Tibial artery (tissue), 4 donors: ENCODE data around the gene MOB3C.
A peak's percentile ranks its signal among the peaks of the same experiment; 100 is the strongest.
"Not testable (repeated sequence)": the region's sequence is repeated elsewhere in the genome, so short reads cannot be mapped to it uniquely, and the experiment has no call there.

Experiments
- DNase-seq, 2 donors: peaks; one replicate each; pipeline ENCODE4 v3.0.0-alpha.2; 2019
- H3K27ac ChIP-seq, 2 donors: fragments of 200-600 bp; sonication (generic) in 1 of 2; 1 replicate in 1 of 2; 2 replicates in 1 of 2; pipeline ENCODE4 v1.5.1; 2018 to 2019; ENCODE audit warnings: mild to moderate bottlenecking in 1 of 2
- H3K27me3 ChIP-seq, 2 donors: fragments of 200-600 bp; sonication (generic) in 1 of 2; one replicate each; pipeline versions ENCODE4 v1.5.1 to v1.6.0; 2016 to 2019
- H3K36me3 ChIP-seq, 3 donors: fragments of 200-600 bp; sonication (generic) in 2 of 3; one replicate each; pipeline ENCODE4 v1.5.1; 2016 to 2019; ENCODE audit warnings: mild to moderate bottlenecking in 2 of 3
- H3K4me1 ChIP-seq, 4 donors: fragments of 200-600 bp; sonication (generic) in 2 of 4; 1 replicate in 3 of 4; 2 replicates in 1 of 4; pipeline ENCODE4 v1.5.1; 2016 to 2019
- H3K4me3 ChIP-seq, 2 donors: fragments of 200-600 bp; sonication (generic) in 1 of 2; 1 replicate in 1 of 2; 2 replicates in 1 of 2; pipeline ENCODE4 v1.5.1; 2018 to 2019; ENCODE audit warnings: mild to moderate bottlenecking in 2 of 2
- H3K9me3 ChIP-seq, 3 donors: fragments of 200-600 bp; sonication (generic) in 1 of 3; one replicate each; pipeline ENCODE4 v1.5.1; 2016 to 2019
- CTCF ChIP-seq, 2 experiments: fragments of 200-600 bp in 1 of 2; fragments of 450-650 bp in 1 of 2; IDR thresholded peaks; one replicate each; pipeline ENCODE4 v1.5.1; 2017 to 2019; ENCODE audit warnings: antibody characterized with exemption in 2 of 2, mild to moderate bottlenecking in 1 of 2, moderate library complexity in 1 of 2
- intact Hi-C: fragments of 100-400 bp; cut with DNase I; formaldehyde crosslinking; loops from one replicate; pipeline ENCODE4 v1.15.0; 2023; ENCODE audit warnings: low total_unique reads

Gene MOB3C

DNA sequence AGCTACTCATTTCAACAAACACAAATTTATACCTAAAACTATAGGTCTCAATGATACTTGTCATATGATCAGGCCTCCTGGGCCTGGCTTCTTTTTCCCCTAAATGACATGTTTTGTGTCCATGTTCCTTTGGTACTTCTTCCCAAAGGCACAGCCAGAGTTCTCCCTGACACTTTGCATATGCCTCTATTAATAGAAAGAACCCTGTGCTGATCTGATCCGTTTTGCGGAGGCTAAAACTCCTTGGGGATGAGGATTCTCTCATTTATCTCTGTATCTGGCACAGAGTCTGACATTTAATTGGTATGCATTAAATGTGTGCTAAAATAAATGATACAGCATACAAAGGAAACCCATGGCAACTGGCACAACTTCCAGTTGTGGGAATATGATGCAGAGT is 40.0 kb upstream of the MOB3C start:
- H3K4me1 ChIP-seq = no peaks in the 10 kb centered on the region
- peaks cover 70 to 84% (median 73%) of the 10 kb centered on the region in 3 donors for H3K36me3 ChIP-seq
- no peaks in the 10 kb centered on the region for H3K27me3 ChIP-seq
- TF ChIP-seq CTCF (IDR thresholded peaks at IDR 0.05) = no peak
- no peaks in the 10 kb centered on the region for H3K9me3 ChIP-seq
- intact Hi-C loops = no loop called here
- H3K4me3 ChIP-seq = no peak overlapping the region
- DNase-seq = no peak
- H3K27ac ChIP-seq = no peak overlapping the region

DNA sequence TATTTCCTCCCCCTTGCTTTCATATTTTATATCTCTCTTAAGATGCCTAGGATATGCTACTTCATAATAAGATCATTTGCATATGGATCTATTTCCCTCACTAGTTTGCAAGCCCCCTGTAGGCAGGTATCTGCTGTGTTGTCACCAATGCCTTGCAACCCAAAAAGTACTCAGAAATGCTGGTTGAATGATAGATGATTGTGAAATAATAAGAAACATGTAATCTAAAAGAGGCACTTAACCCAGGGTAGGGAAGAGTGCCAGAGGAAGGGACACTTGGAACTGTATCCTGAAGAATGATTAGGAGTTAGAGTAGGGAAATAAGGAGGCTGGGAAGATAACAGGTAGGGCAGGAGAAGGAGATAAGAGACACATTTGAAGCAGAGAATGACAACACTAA is 39.2 kb upstream of the MOB3C start:
- no peak overlapping the region for H3K27ac ChIP-seq
- no peaks in the 10 kb centered on the region for H3K27me3 ChIP-seq
- no peak for DNase-seq
- H3K4me3 ChIP-seq = no peak overlapping the region
- TF ChIP-seq CTCF (IDR thresholded peaks at IDR 0.05) = no peak
- H3K36me3 ChIP-seq = peaks cover 71 to 84% (median 75%) of the 10 kb centered on the region in 3 donors
- H3K4me1 ChIP-seq = no peaks in the 10 kb centered on the region
- intact Hi-C loops = no loop called here
- H3K9me3 ChIP-seq = no peaks in the 10 kb centered on the region

DNA sequence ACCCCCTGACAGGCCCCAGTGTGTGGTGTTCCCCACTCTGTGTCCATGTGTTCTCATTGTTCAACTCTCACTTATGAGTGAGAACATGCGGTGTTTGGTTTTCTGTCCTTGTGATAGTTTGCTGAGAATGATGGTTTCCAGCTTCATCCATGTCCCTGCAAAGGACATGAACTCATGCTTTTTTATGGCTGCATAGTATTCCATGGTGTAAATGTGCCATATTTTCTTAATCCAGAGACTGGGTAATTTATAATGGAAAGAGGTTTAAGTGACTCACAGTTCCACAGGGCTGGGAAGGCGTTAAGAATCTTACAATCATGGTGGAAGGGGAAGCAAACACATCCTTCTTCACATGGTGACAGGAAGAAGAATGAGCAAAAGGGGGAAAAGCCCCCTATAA is 38.1 kb upstream of the MOB3C start:
- H3K27me3 ChIP-seq, H3K9me3 ChIP-seq, DNase-seq, H3K4me1 ChIP-seq, H3K27ac ChIP-seq, intact Hi-C loops, H3K4me3 ChIP-seq: not testable (repeated sequence)
- H3K36me3 ChIP-seq = peaks cover 76 to 87% (median 81%) of the 10 kb centered on the region in 3 donors

DNA sequence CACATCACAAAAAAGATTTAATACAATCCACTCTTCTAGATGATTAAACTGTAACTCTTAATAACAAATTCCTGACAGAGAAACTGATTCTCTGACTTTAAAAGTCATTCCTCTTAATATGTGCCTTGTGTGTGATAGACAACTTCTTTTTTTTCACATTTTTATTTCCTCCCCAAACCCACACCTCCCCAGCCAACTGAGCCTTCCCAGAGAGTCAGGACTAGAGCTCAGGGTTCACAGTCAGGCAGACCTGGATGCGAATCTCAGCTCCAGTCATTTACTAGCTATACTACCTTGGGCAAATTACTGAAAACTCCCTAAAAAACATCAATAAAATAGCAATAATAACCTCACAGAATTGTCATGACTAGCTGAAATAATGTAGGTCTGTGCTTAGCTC is 37.4 kb upstream of the MOB3C start:
- H3K36me3 ChIP-seq = peaks cover 78 to 87% (median 82%) of the 10 kb centered on the region in 3 donors
- no peaks in the 10 kb centered on the region for H3K4me1 ChIP-seq
- intact Hi-C loops = no loop called here
- no peak for TF ChIP-seq CTCF (IDR thresholded peaks at IDR 0.05)
- H3K27ac ChIP-seq = peak overlapping the region; percentile 12 to 48
- no peak overlapping the region for H3K4me3 ChIP-seq
- H3K27me3 ChIP-seq = no peaks in the 10 kb centered on the region
- no peak for DNase-seq
- H3K9me3 ChIP-seq = peaks cover 0 to 5% (median 0%) of the 10 kb centered on the region in 3 donors

DNA sequence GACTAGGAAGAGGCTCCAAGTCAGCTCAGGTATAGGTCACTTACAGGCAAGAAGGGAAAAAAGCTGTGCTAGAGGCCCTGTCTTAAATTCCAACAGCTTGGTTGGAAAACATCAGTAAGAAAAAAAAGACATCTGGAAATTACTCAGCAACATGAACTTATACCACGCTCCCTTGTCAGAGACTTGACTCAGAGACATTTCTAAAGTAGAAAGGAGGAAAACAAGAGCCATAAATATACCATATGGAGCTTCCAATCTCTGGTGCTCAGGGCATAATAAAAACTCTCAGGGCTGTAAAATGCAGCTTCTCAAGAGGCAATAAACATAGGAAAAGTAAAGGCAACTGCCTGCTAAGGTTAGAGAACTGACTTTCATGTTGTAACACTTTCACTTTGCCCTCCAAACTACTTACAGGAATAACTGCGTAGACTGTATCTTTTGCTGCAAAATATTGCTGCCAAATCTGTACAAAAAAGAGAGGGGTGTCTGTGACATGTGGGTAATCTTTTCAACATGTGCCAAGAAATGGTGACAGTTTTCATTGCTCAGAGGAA is 36.9 kb upstream of the MOB3C start:
- peak overlapping the region; percentile 12 to 48 for H3K27ac ChIP-seq
- peaks cover 0 to 5% (median 0%) of the 10 kb centered on the region in 3 donors for H3K9me3 ChIP-seq
- no peaks in the 10 kb centered on the region for H3K27me3 ChIP-seq
- intact Hi-C loops = no loop called here
- no peaks in the 10 kb centered on the region for H3K4me1 ChIP-seq
- no peak for TF ChIP-seq CTCF (IDR thresholded peaks at IDR 0.05)
- DNase-seq = no peak
- no peak overlapping the region for H3K4me3 ChIP-seq
- peaks cover 72 to 83% (median 82%) of the 10 kb centered on the region in 3 donors for H3K36me3 ChIP-seq

DNA sequence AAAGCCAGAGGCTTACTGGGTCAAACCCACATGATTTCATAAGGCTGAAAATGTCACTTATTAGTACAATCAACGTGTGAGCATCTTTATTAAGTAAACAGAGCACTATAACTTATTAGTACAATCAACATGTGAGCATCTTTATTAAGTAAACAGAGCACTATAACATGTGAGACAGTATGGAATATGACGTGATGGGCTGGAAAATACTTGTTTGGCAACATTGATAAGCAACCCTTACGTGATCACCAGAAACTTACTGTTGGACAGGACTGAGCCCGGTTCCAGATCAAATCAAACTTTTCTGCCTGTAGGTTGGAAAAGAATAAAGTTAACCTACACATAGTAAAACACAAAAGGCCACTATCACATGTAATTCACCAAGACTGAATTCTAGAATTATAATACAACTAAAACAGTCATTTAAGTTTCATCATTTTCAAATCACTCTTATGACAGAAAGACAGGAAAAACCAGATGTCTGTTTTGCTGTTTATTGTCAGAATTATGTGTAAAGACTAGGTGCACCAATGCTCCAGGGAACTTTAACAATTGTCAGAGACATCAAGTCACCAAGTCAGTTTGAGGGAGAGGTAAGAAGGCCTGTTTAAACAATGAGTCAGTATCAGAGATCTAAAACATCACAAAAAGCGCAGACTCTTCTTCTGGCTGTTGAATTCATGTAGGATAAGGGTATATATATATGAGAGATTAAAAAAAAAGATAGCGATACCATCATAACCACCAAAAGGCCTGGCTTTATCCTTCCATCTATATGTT is 35.9 kb upstream of the MOB3C start:
- H3K4me1 ChIP-seq = no peaks in the 10 kb centered on the region
- peak overlapping the region in 1 of 2 donors; percentile 48 for H3K27ac ChIP-seq
- TF ChIP-seq CTCF (IDR thresholded peaks at IDR 0.05) = no peak
- H3K4me3 ChIP-seq = no peak overlapping the region
- intact Hi-C loops = no loop called here
- peaks cover 0 to 5% (median 0%) of the 10 kb centered on the region in 3 donors for H3K9me3 ChIP-seq
- H3K27me3 ChIP-seq = no peaks in the 10 kb centered on the region
- H3K36me3 ChIP-seq = peaks cover 63 to 82% (median 77%) of the 10 kb centered on the region in 3 donors
- no peak for DNase-seq

DNA sequence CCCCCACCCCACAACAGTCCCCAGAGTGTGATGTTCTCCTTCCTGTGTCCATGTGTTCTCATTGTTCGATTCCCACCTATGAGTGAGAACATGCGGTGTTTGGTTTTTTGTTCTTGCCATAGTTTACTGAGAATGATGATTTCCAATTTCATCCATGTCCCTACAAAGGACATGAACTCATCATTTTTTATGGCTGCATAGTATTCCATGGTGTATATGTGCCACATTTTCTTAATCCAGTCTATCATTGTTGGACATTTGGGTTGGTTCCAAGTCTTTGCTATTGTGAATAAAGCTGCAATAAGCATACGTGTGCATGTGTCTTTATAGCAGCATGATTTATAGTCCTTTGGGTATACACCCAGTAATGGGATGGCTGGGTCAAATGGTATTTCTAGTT is 34.5 kb upstream of the MOB3C start:
- H3K4me3 ChIP-seq, intact Hi-C loops, H3K9me3 ChIP-seq, H3K27me3 ChIP-seq, DNase-seq, H3K4me1 ChIP-seq, H3K27ac ChIP-seq: not testable (repeated sequence)
- H3K36me3 ChIP-seq = peaks cover 51 to 79% (median 68%) of the 10 kb centered on the region in 3 donors
